HEK293T (cell line): ENCODE results near the gene CHST15.

Source experiments
- ARNT ChIP-seq: fragments of 450-650 bp; IDR thresholded peaks from 2 replicates; pipeline ENCODE4 v1.6.1; 2017; ENCODE audit warnings: mild to moderate bottlenecking
- BHLHE40 ChIP-seq: fragments of 450-650 bp; IDR thresholded peaks from 2 replicates; pipeline ENCODE4 v1.6.1; 2016; ENCODE audit warnings: mild to moderate bottlenecking, moderate library complexity, borderline replicate concordance
- CTBP1 ChIP-seq: fragments of 450-650 bp; IDR thresholded peaks from 2 replicates; pipeline ENCODE4 v1.6.1; 2016; ENCODE audit warnings: borderline replicate concordance
- FOXA1 ChIP-seq: fragments of 450-650 bp; IDR thresholded peaks from 2 replicates; pipeline ENCODE4 v1.6.1; 2016; ENCODE audit warnings: mild to moderate bottlenecking
- FOXK2 ChIP-seq: fragments of 450-650 bp; IDR thresholded peaks from 2 replicates; pipeline ENCODE4 v1.6.1; 2016; ENCODE audit warnings: mild to moderate bottlenecking
- FOXM1 ChIP-seq: fragments of 450-650 bp; IDR thresholded peaks from 2 replicates; pipeline ENCODE4 v1.6.1; 2017; ENCODE audit warnings: mild to moderate bottlenecking, borderline replicate concordance
- HDGF ChIP-seq: fragments of 450-650 bp; IDR thresholded peaks from 2 replicates; pipeline ENCODE4 v1.6.1; 2017; ENCODE audit warnings: antibody characterized with exemption, borderline replicate concordance
- L3MBTL2 ChIP-seq: fragments of 450-650 bp; conservative IDR thresholded peaks from 2 replicates; pipeline ENCODE4 v1.6.1; 2016; ENCODE audit warnings: mild to moderate bottlenecking
- LEF1 ChIP-seq: fragments of 450-650 bp; IDR thresholded peaks from 2 replicates; pipeline ENCODE4 v1.6.1; 2017; ENCODE audit warnings: mild to moderate bottlenecking, borderline replicate concordance
- NFRKB ChIP-seq: fragments of 450-650 bp; IDR thresholded peaks from 2 replicates; pipeline ENCODE4 v1.6.1; 2016; ENCODE audit warnings: mild to moderate bottlenecking, moderate library complexity
- SP1 ChIP-seq: fragments of 450-650 bp; IDR thresholded peaks from 2 replicates; pipeline ENCODE4 v1.6.1; 2017
- SUZ12 ChIP-seq: fragments of 450-650 bp; IDR thresholded peaks from 2 replicates; pipeline ENCODE4 v1.6.1; 2016; ENCODE audit warnings: mild to moderate bottlenecking
- TARDBP ChIP-seq: fragments of 450-650 bp; IDR thresholded peaks from 2 replicates; pipeline ENCODE4 v1.6.1; 2016
- TF ChIP-seq, protein P1 (sequence below): fragments of 450-650 bp; IDR thresholded peaks from 2 replicates; pipeline ENCODE4 v1.6.1; 2016

DNA sequence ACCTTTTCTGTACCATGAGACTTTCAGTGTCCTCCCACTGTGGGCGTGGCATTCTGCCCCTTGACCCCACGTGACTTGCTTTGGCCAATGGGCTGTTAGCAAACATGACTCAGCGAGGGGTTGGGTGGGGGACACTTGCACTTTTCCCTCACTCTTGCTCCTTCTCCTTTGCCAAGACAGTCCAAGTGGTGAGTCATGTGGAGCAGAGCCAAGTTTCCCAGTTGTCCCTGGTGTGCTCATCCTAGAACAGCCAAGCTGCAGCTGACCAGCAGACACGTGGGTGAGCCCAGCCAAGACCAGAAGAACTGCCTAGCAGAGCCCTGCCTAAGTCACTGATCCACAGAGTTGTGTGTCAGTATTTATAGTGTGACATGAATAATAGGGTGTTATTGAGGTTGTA, 119.0 kb downstream of the CHST15 start:
- no peak for TF ChIP-seq L3MBTL2
- no peak for TF ChIP-seq SP1
- no peak for TF ChIP-seq TARDBP
- TF ChIP-seq FOXK2: no peak
- no peak for TF ChIP-seq BHLHE40
- no peak for TF ChIP-seq FOXM1
- TF ChIP-seq LEF1: no peak
- TF ChIP-seq, protein P1, sequence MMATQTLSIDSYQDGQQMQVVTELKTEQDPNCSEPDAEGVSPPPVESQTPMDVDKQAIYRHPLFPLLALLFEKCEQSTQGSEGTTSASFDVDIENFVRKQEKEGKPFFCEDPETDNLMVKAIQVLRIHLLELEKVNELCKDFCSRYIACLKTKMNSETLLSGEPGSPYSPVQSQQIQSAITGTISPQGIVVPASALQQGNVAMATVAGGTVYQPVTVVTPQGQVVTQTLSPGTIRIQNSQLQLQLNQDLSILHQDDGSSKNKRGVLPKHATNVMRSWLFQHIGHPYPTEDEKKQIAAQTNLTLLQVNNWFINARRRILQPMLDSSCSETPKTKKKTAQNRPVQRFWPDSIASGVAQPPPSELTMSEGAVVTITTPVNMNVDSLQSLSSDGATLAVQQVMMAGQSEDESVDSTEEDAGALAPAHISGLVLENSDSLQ: no peak
- no peak for TF ChIP-seq NFRKB
- no peak for TF ChIP-seq ARNT
- no peak for TF ChIP-seq SUZ12
- no peak for TF ChIP-seq HDGF
- TF ChIP-seq FOXA1: no peak
- TF ChIP-seq CTBP1: no peak
